HG03064 (cell line): ENCODE measurements around the gene EMID1.
A peak's percentile ranks its signal among the peaks of the same experiment; 100 is the strongest.

Experiments used
- ATAC-seq: cut with Tn5 transposase; IDR thresholded peaks from one replicate; pipeline ENCODE4 v1.9.1; 2021; ENCODE audit warnings: low read depth; ENCODE audit not compliant: unreplicated experiment

The EMID1 gene

GRCh38 chr22:29205594-29206371 lies at the start of gene EMID1:
TSS of gene EMID1 (plus strand) at chr22:29205896. CDS start at chr22:29206039, 143 bp downstream.
- ATAC-seq = no peak

GRCh38 chr22:29155966-29156365 lies 49.7 kb upstream of the EMID1 start:
- ATAC-seq = no peak

GRCh38 chr22:29156507-29156906 lies 49.2 kb upstream of the EMID1 start:
- ATAC-seq = no peak

GRCh38 chr22:29157759-29158535 lies 47.7 kb upstream of the EMID1 start:
- no peak for ATAC-seq

- ATAC-seq = no peak
Observed at GRCh38 chr22:29158546-29158945, 47.1 kb upstream of the EMID1 start.

- ATAC-seq = no peak
Observed at GRCh38 chr22:29163808-29164207, 41.9 kb upstream of the EMID1 start.

GRCh38 chr22:29165321-29166060 lies 40.2 kb upstream of the EMID1 start:
- no peak for ATAC-seq

- no peak for ATAC-seq
Observed at GRCh38 chr22:29166180-29166579, 39.5 kb upstream of the EMID1 start.

- ATAC-seq = peak; percentile 79
Observed at GRCh38 chr22:29167032-29167911, 38.4 kb upstream of the EMID1 start.

GRCh38 chr22:29171721-29172120 lies 34.0 kb upstream of the EMID1 start:
- no peak for ATAC-seq

- ATAC-seq = no peak
Observed at GRCh38 chr22:29172216-29172615, 33.5 kb upstream of the EMID1 start.

- ATAC-seq = no peak
Observed at GRCh38 chr22:29175312-29175835, 30.3 kb upstream of the EMID1 start.

GRCh38 chr22:29183971-29184848 lies 21.5 kb upstream of the EMID1 start:
- ATAC-seq = no peak

- ATAC-seq = no peak
Observed at GRCh38 chr22:29184849-29185490, 20.7 kb upstream of the EMID1 start.

- no peak for ATAC-seq
Observed at GRCh38 chr22:29186302-29186701, 19.4 kb upstream of the EMID1 start.

- ATAC-seq = no peak
Observed at GRCh38 chr22:29187831-29188230, 17.9 kb upstream of the EMID1 start.

- no peak for ATAC-seq
Observed at GRCh38 chr22:29190051-29190450, 15.6 kb upstream of the EMID1 start.

GRCh38 chr22:29190918-29191317 lies 14.8 kb upstream of the EMID1 start:
- ATAC-seq = no peak

- no peak for ATAC-seq
Observed at GRCh38 chr22:29193021-29193420, 12.7 kb upstream of the EMID1 start.
